ENCODE results near the gene EHMT2.

DNA sequence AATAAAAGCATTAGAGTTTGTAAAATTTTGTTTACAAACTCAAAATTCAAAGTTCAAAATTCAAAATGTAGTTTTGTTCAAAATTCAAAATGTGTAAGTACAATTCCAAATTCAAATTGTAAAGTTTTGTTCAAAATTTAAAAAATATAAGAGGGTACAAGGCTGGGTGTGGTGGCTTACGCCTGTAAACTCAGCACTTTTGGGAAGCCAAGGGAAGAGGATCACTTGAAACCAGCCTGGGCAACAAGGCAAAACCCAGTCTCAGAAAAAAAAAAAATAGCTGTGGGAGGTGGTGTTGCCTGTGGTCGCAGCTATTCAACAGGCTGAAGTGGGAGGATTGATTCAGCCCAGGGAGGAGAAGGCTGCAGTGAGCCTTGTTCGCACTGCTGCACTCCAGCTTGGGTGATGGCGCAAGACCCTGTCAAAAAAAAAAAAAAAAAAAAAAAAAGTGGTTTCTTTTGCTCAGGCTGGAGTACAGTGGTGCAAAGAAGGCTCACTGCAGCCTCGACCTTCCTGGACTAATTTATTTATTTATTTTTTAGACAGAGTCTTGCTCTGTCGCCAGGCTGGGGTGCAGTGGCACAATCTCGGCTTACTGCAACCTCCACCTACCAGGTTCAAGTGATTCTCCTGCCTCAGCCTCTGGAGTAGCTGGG lies 9.8 kb upstream of the EHMT2 start:
- TF ChIP-seq EZH2 (IDR thresholded peaks at IDR 0.05; ENCODE audit: borderline replicate concordance, low read depth, low read length, severe bottlenecking) (no peak), CTCF (IDR thresholded peaks at IDR 0.05; ENCODE audit: extremely low read depth in 1 of 2, insufficient read depth in 1 of 2, low read depth in 1 of 2, low read length in 2 of 2) (no peak), JUN (IDR thresholded peaks at IDR 0.05; ENCODE audit: borderline replicate concordance, insufficient read depth, insufficient read length, low read depth) (no peak)
